ENCODE measurements around the gene NADSYN1. TPM values are rescaled to one million over a fixed set of nuclear protein-coding genes. Genes with fewer than 3 reads are reported as not detected.

NADSYN1 gene
- polyA plus RNA-seq, 1 experiment, result 63.6 TPM

- DNase-seq (ENCODE audit: low read depth), result no peak
- H3K4me3 ChIP-seq (ENCODE audit: low read depth, low read length), result no peak overlapping the region
- POLR2A ChIA-PET, result no interaction called here
Measured at GRCh38 chr11:71472357-71472885, 19.4 kb downstream of the NADSYN1 start.

GRCh38 chr11:71472941-71473792 lies 20.2 kb downstream of the NADSYN1 start:
- ChIA-PET POLR2A (no interaction called here), CTCF (no interaction called here)
- DNase-seq (ENCODE audit: low read depth), result no peak
- TF ChIP-seq CTCF (IDR thresholded peaks at IDR 0.05; ENCODE audit: insufficient read depth, low read depth, low read length), result no peak
- Histone ChIP-seq H3K27me3 (ENCODE audit: control insufficient read depth, insufficient read depth, low read length) (no peaks in the 10 kb centered on the region), H3K4me3 (ENCODE audit: low read depth, low read length) (no peak overlapping the region), H3K36me3 (ENCODE audit: control insufficient read depth, insufficient read depth, low read length) (peaks cover 36% of the 10 kb centered on the region)

More at GRCh38 chr11:71472357-71472885, 19.4 kb downstream of the NADSYN1 start:
- peaks cover 34% of the 10 kb centered on the region for H3K36me3 ChIP-seq (ENCODE audit: control insufficient read depth, insufficient read depth, low read length)
- H3K27me3 ChIP-seq (ENCODE audit: control insufficient read depth, insufficient read depth, low read length), result no peaks in the 10 kb centered on the region
- CTCF ChIA-PET, result no interaction called here
- TF ChIP-seq CTCF (IDR thresholded peaks at IDR 0.05; ENCODE audit: insufficient read depth, low read depth, low read length), result no peak

- Histone ChIP-seq H3K36me3 (ENCODE audit: control insufficient read depth, insufficient read depth, low read length) (peaks cover 40% of the 10 kb centered on the region), H3K27me3 (ENCODE audit: control insufficient read depth, insufficient read depth, low read length) (no peaks in the 10 kb centered on the region), H3K4me3 (ENCODE audit: low read depth, low read length) (no peak overlapping the region)
- TF ChIP-seq CTCF (IDR thresholded peaks at IDR 0.05; ENCODE audit: insufficient read depth, low read depth, low read length), result no peak
- ChIA-PET CTCF (no interaction called here), POLR2A (no interaction called here)
- DNase-seq (ENCODE audit: low read depth), result no peak
Measured at GRCh38 chr11:71473793-71474080, 20.7 kb downstream of the NADSYN1 start.

GRCh38 chr11:71474141-71474770 lies 21.3 kb downstream of the NADSYN1 start:
- Histone ChIP-seq H3K27me3 (ENCODE audit: control insufficient read depth, insufficient read depth, low read length) (no peaks in the 10 kb centered on the region), H3K4me3 (ENCODE audit: low read depth, low read length) (no peak overlapping the region), H3K36me3 (ENCODE audit: control insufficient read depth, insufficient read depth, low read length) (peaks cover 40% of the 10 kb centered on the region)
- ChIA-PET CTCF (interaction anchor here (1.0 kb wide), 1 partner anchor 11 kb away, joined by 3 read pairs; no protein-coding TSS in a partner anchor), POLR2A (no interaction called here)
- no peak for DNase-seq (ENCODE audit: low read depth)
- no peak for TF ChIP-seq CTCF (IDR thresholded peaks at IDR 0.05; ENCODE audit: insufficient read depth, low read depth, low read length)

GRCh38 chr11:71474771-71475483 lies 21.9 kb downstream of the NADSYN1 start:
- H3K27me3 ChIP-seq (ENCODE audit: control insufficient read depth, insufficient read depth, low read length), result no peaks in the 10 kb centered on the region
- ChIA-PET POLR2A (no interaction called here), CTCF (interaction anchor here (1.0 kb wide), 1 partner anchor 12 kb away, joined by 3 read pairs; no protein-coding TSS in a partner anchor)
- DNase-seq (ENCODE audit: low read depth), result no peak
- H3K36me3 ChIP-seq (ENCODE audit: control insufficient read depth, insufficient read depth, low read length), result peaks cover 44% of the 10 kb centered on the region
- no peak for TF ChIP-seq CTCF (IDR thresholded peaks at IDR 0.05; ENCODE audit: insufficient read depth, low read depth, low read length)
- H3K4me3 ChIP-seq (ENCODE audit: low read depth, low read length), result no peak overlapping the region
